ENCODE data around the gene TNNT1. TPM values are rescaled to one million over a fixed set of nuclear protein-coding genes. Genes with fewer than 3 reads are reported as not detected.

Gene TNNT1, protein sequence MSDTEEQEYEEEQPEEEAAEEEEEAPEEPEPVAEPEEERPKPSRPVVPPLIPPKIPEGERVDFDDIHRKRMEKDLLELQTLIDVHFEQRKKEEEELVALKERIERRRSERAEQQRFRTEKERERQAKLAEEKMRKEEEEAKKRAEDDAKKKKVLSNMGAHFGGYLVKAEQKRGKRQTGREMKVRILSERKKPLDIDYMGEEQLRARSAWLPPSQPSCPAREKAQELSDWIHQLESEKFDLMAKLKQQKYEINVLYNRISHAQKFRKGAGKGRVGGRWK
- total RNA-seq (10 to 100 TPM in 3 of 4 donors, 1 to 10 TPM in 1; 8.0 to 25.3 (median 14.7) TPM), polyA plus RNA-seq (34.8 TPM)
- long read RNA-seq, donor 1, partial matches to known transcripts: 6 of 14 reads
- long read RNA-seq, donor 1, other reads (novel, unspliced or antisense): 6 of 14 reads
- long read RNA-seq, donor 2, partial matches to known transcripts: 13 of 19 reads
- long read RNA-seq, donor 2, other reads (novel, unspliced or antisense): 6 of 19 reads
- long read RNA-seq, donor 3, partial matches to known transcripts: 6 of 9 reads
- long read RNA-seq, donor 3, other reads (novel, unspliced or antisense): 3 of 9 reads
- long read RNA-seq, donor 4, partial matches to known transcripts: 3 of 5 reads
- long read RNA-seq, donor 4, other reads (novel, unspliced or antisense): 2 of 5 reads

DNA sequence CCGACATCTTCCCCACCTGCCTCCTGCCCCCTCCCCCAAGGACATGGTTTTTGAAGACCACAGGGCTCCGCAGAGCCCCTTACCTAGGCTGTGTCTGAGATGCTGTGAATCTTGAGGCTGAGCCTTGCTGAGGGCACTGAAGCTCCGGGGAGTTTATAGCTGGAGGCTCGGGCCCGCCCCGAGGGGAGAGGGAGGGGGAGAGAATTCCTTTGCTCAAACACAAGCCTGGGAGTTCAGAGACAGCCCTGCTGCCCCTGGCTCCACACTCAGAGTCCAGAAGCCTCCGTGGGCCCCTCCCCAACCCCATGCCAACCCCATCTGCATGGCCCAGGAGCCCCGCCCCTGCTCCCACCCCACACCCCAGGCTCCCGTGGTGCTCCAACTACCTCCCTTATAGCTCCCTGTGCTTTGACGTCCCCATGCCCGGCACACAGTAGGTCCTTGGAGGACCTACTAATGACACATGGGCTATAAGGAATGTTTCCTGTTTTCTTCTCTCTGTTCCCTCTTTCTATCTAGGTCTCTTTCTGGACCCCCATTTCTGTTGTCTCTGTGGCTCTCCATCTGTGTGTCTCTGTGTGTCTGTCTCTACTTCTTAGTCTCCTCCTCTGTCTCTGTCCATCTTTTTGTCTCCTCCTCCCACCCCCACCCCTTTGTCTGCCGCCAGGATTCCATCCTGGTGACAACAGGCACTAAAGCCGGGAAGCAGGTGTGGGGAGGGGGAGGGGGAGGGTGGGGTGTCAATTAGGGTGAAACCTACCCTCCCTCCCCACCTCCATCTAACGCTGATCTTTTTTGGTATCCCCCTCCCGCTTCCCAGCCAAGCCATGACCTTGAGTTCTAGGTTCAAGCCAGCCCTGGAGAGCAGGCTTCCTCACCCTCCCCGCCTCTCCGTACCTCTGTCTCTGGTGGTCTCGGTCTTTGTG is at the start of gene TNNT1:
Gene TNNT1 (minus strand): TSS at position 129 of the 926 bp plus-strand sequence. CDS start 2,049 bp downstream, outside the sequence.
- intact Hi-C loops (cut with DNase I): loop anchor here in 2 of 4 donors (10.0 kb wide), 2 partner anchors 265 to 355 kb away; no protein-coding TSS in a partner anchor
- 12% methylated on average over 18 of the region's 18 CpGs for WGBS
- DNase-seq (peak in 2 of 3 donors; percentile 56 to 66), ATAC-seq (peak; percentile 31 to 39)
- H3K9me3 ChIP-seq (ENCODE audit: control insufficient read depth, low read length): no peaks in the 10 kb centered on the region
- peak within 1 kb of the TSS; percentile 71 for H3K27ac ChIP-seq (ENCODE audit: low read length)
- H3K27me3 ChIP-seq (ENCODE audit: control insufficient read depth, insufficient read depth): no peaks in the 10 kb centered on the region
- no peaks in the 10 kb centered on the region for H3K4me1 ChIP-seq (ENCODE audit: control insufficient read depth, insufficient read depth, low read length)
- H3K4me3 ChIP-seq (ENCODE audit: low read length): no peak within 1 kb of the TSS

DNA sequence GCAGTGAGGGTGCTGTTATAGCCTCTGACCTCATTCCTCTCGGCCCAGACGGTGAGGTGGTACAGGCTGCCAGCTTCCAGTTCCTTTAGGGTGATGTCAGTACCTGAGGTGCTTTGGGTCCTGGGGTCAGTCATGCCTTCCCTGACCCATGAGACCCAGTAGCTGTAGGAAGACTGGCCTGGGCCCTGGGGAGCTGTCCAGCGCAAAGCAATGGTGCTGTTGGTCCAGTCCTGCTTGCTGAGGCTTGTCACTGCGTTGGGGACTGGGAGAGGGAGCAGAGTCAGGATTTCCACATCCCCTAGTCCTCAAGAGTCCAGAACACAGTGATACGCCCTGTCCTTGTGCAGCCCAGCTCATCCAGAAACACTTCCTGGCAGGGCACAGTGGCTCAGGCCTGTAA is 49.6 kb upstream of the TNNT1 start:
- Histone ChIP-seq H3K4me3 (ENCODE audit: low read length) (no peak overlapping the region), H3K9me3 (ENCODE audit: control insufficient read depth, low read length) (no peaks in the 10 kb centered on the region), H3K27me3 (ENCODE audit: control insufficient read depth, insufficient read depth) (no peaks in the 10 kb centered on the region), H3K27ac (ENCODE audit: low read length) (no peak overlapping the region), H3K4me1 (ENCODE audit: control insufficient read depth, insufficient read depth, low read length) (no peaks in the 10 kb centered on the region)
- intact Hi-C loops (cut with DNase I): no loop called here
- ATAC-seq (no peak), DNase-seq (no peak)
- WGBS: 49% methylated on average over 5 of the region's 5 CpGs

DNA sequence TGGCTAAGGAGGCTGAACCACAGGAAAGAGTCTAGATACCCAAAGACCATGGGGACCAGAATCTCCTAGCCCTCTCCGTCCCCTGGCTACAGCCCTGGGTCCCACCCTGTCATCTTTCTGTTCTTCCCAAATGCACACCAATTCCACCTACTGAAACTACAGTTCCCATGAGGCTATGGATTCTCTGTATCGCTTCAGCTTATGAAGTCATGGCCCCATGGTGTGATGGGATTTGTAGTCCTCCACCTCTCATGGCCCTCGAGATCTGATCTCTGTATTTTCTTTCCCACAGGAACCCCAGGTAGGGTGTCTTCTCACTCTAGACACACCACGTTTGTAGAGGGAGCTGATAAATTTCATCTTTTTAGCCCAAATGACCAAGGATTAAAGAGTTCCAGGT is 48.5 kb upstream of the TNNT1 start:
- no peak overlapping the region for H3K4me3 ChIP-seq (ENCODE audit: low read length)
- H3K27me3 ChIP-seq (ENCODE audit: control insufficient read depth, insufficient read depth): no peaks in the 10 kb centered on the region
- ATAC-seq (no peak), DNase-seq (no peak)
- no peak overlapping the region for H3K27ac ChIP-seq (ENCODE audit: low read length)
- WGBS: 56% methylated on average over 4 of the region's 4 CpGs
- H3K9me3 ChIP-seq (ENCODE audit: control insufficient read depth, low read length): no peaks in the 10 kb centered on the region
- H3K4me1 ChIP-seq (ENCODE audit: control insufficient read depth, insufficient read depth, low read length): no peaks in the 10 kb centered on the region
- intact Hi-C loops (cut with DNase I): no loop called here

DNA sequence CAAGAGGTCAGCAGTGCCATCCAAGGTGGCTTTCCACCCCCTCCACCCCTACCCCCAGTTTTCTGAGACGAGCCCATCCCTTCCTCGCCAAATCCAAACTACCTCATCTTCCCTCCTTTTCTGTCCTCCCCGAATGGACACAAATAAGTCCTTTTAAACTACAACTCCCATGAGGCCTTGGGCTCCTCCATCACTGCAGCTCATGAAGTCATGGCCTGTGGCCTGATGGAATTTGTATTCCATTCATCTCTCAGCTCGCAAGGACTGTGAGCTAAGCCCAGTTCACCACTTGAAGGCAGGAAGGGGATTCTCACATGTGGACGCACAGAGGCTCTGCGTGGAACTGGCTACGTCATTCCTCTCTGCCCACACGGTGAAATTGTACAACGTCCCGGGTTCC is 47.8 kb upstream of the TNNT1 start:
- Histone ChIP-seq H3K4me3 (ENCODE audit: low read length) (no peak overlapping the region), H3K4me1 (ENCODE audit: control insufficient read depth, insufficient read depth, low read length) (no peaks in the 10 kb centered on the region), H3K9me3 (ENCODE audit: control insufficient read depth, low read length) (no peaks in the 10 kb centered on the region), H3K27me3 (ENCODE audit: control insufficient read depth, insufficient read depth) (no peaks in the 10 kb centered on the region), H3K27ac (ENCODE audit: low read length) (no peak overlapping the region)
- WGBS: 86% methylated on average over 10 of the region's 10 CpGs
- intact Hi-C loops (cut with DNase I): no loop called here
- DNase-seq (no peak), ATAC-seq (no peak)

DNA sequence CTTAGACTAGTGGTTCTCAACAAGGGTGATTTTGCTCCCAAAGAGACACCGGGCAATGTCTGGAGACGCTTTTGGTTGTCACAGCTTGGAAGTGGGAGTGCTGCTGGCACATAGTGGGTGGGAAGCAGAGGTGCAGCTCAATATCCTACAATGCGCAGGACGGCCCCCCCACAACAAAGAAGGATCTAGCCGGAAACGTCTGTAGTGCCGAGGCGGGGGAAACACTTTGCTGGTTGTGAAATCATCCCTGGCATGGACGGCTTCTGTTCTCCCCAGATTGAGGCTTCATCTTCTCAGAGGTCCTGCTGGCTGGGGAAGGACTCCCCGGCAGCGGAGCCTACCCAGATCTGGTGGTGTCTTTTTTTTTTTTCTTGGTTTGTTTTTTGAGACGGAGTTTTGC is 44.5 kb upstream of the TNNT1 start:
- no peaks in the 10 kb centered on the region for H3K4me1 ChIP-seq (ENCODE audit: control insufficient read depth, insufficient read depth, low read length)
- DNase-seq (no peak), ATAC-seq (no peak)
- no peak overlapping the region for H3K27ac ChIP-seq (ENCODE audit: low read length)
- intact Hi-C loops (cut with DNase I): no loop called here
- no peaks in the 10 kb centered on the region for H3K9me3 ChIP-seq (ENCODE audit: control insufficient read depth, low read length)
- 77% methylated on average over 12 of the region's 12 CpGs for WGBS
- H3K4me3 ChIP-seq (ENCODE audit: low read length): no peak overlapping the region
- no peaks in the 10 kb centered on the region for H3K27me3 ChIP-seq (ENCODE audit: control insufficient read depth, insufficient read depth)

DNA sequence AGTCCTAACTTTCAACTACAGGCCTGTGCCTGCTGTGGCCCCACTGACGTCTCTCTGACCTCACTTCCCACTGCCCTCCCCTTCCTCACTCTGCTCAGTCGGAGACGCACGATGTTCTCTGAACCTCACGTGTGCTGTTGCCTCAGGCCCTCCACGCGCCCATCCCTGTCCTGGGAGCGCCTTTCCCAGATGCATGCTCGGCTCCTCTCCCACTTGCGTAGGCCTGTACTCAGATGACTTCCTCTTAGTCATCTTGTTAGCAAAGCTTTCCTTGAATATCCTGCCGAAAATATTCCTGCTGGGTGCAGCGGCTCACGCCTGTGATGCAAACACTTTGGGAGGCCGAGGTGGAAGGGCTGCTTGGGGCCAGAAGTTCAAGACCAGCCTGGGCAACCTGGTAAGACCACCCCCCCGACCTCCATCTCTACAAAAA is 40.4 kb upstream of the TNNT1 start:
- 56% methylated on average over 15 of the region's 15 CpGs for WGBS
- ATAC-seq (peak; percentile 73 to 93), DNase-seq (peak in 1 of 3 donors; percentile 51)
- no peak overlapping the region for H3K4me3 ChIP-seq (ENCODE audit: low read length)
- no peak overlapping the region for H3K27ac ChIP-seq (ENCODE audit: low read length)
- no peaks in the 10 kb centered on the region for H3K27me3 ChIP-seq (ENCODE audit: control insufficient read depth, insufficient read depth)
- H3K4me1 ChIP-seq (ENCODE audit: control insufficient read depth, insufficient read depth, low read length): no peaks in the 10 kb centered on the region
- intact Hi-C loops (cut with DNase I): no loop called here
- H3K9me3 ChIP-seq (ENCODE audit: control insufficient read depth, low read length): no peaks in the 10 kb centered on the region

DNA sequence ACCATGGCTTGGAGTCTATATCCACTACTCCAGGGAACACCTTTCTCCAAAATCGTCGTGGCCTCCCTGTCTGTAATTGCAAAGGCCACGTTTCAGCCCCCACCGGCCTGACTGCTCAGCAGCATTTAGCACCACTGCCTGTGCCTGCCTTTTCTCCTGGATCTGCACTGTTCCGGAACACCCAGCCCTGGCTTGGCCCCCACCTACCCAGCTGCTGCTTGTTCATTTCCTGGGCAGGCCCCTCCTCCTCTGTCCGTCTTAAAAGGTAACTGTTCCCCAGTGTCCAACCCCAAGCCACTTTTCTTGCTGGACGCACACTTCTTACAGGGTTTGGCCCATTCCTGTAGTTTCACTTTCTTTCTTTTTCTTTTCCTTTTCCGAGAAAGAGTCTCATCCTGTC is 39.6 kb upstream of the TNNT1 start:
- intact Hi-C loops (cut with DNase I): no loop called here
- no peak overlapping the region for H3K4me3 ChIP-seq (ENCODE audit: low read length)
- H3K27ac ChIP-seq (ENCODE audit: low read length): no peak overlapping the region
- ATAC-seq (peak in 1 of 2 donors; percentile 51), DNase-seq (no peak)
- no peaks in the 10 kb centered on the region for H3K9me3 ChIP-seq (ENCODE audit: control insufficient read depth, low read length)
- no peaks in the 10 kb centered on the region for H3K4me1 ChIP-seq (ENCODE audit: control insufficient read depth, insufficient read depth, low read length)
- no peaks in the 10 kb centered on the region for H3K27me3 ChIP-seq (ENCODE audit: control insufficient read depth, insufficient read depth)
- WGBS: 64% methylated on average over 8 of the region's 8 CpGs

DNA sequence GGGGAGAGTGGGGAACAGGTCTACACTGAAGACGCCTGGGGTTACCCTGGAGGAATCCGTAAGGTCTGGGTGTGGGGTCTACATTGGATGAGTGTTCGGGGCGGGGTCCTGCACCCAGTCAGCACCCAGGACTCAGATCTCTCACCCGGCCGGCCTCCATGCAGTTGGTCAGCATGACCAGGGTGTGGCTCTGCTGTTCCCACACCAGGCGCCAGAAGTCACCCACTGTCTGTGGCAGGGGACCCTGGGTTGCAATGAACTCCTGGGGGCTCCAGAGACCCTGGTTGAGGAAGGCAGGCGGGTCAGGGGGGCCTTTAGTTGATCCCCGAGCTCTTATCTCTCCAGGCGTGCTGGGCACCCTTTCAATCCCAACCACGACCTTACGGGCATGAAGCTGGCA is 37.1 kb upstream of the TNNT1 start:
- no peaks in the 10 kb centered on the region for H3K27me3 ChIP-seq (ENCODE audit: control insufficient read depth, insufficient read depth)
- no peak for ATAC-seq
- no peaks in the 10 kb centered on the region for H3K4me1 ChIP-seq (ENCODE audit: control insufficient read depth, insufficient read depth, low read length)
- intact Hi-C loops (cut with DNase I): no loop called here
- DNase-seq: no peak
- H3K4me3 ChIP-seq (ENCODE audit: low read length): no peak overlapping the region
- no peaks in the 10 kb centered on the region for H3K9me3 ChIP-seq (ENCODE audit: control insufficient read depth, low read length)
- WGBS: 76% methylated on average over 12 of the region's 12 CpGs
- H3K27ac ChIP-seq (ENCODE audit: low read length): no peak overlapping the region

DNA sequence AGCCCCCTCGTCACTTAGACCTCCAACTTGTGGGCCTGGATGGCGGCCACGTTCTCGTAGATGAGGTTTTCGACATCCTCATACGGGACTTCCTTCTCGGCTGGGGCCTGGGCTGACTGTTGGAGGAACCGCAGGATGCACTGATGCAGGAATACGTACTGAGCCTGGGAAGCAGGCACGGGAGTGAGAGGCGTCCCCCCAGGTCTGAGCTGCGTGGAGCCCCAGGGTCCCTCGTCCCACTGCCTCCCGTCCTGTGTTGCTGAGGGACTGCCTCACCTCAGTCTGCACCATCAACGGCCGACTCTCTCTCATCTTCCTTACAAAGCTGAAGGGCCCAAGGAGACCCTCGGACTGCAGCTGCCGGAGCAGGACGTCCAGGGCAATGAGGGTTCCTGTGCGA is 32.7 kb upstream of the TNNT1 start:
- WGBS: 71% methylated on average over 20 of the region's 20 CpGs
- no peak overlapping the region for H3K27ac ChIP-seq (ENCODE audit: low read length)
- intact Hi-C loops (cut with DNase I): no loop called here
- no peaks in the 10 kb centered on the region for H3K27me3 ChIP-seq (ENCODE audit: control insufficient read depth, insufficient read depth)
- no peak overlapping the region for H3K4me3 ChIP-seq (ENCODE audit: low read length)
- no peaks in the 10 kb centered on the region for H3K4me1 ChIP-seq (ENCODE audit: control insufficient read depth, insufficient read depth, low read length)
- no peaks in the 10 kb centered on the region for H3K9me3 ChIP-seq (ENCODE audit: control insufficient read depth, low read length)
- DNase-seq (no peak), ATAC-seq (no peak)

DNA sequence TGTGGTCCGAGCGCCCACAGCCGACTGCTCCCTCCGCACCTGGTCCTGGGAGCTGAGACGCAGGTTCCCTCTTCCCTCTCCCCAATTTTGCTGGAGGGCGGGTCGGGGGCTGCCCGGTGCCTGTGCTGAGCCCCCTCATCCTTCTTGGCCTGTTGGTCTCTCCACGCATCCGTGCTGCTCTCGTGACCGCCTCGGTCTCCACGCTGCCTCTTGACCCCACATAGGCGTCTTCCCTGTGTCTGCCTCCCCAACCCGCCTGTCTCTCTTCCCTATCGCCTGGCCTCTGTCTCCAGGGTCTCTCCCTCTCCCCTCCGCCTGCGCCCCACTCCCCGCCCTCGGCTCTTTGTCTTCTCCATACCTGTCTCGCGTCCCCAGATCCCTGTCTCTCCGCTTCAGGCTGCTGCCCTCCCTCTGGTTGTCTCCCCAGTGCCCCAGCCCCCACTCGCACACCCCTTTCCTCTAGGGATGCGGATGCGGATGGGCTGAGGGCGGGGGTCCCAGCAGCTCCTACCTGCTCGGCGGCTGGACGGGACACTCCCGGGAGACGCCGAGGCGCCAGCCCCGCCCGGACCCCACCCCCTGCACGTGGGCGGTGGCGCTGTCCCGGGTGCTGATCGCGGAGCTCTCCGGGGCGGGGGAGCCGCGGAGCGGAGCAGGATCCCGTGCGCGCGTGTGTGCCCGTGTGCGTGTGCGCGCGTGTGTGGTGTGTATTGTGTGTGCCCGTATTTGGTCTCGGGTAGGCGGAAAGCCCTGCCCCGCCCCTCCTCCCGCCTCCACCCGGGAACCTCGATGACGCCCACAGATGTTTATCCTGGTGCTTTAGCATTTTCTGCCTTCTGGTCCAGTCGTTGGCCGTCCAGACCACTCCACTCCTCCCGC is 30.8 kb upstream of the TNNT1 start, which contains the start of gene SYT5:
Gene SYT5 (minus strand): TSS at position 684 of the 879 bp plus-strand sequence. CDS start 1,248 bp downstream, outside the sequence.
- no peak within 1 kb of the TSS for H3K27ac ChIP-seq (ENCODE audit: low read length)
- peak within 1 kb of the TSS; percentile 16 for H3K4me3 ChIP-seq (ENCODE audit: low read length)
- intact Hi-C loops (cut with DNase I): no loop called here
- H3K27me3 ChIP-seq (ENCODE audit: control insufficient read depth, insufficient read depth): no peaks in the 10 kb centered on the region
- DNase-seq: peak; percentile 42 to 77 (median 67)
- H3K9me3 ChIP-seq (ENCODE audit: control insufficient read depth, low read length): no peaks in the 10 kb centered on the region
- ATAC-seq: peak; percentile 79 to 83
- H3K4me1 ChIP-seq (ENCODE audit: control insufficient read depth, insufficient read depth, low read length): no peaks in the 10 kb centered on the region
- WGBS: 2% methylated on average over 68 of the region's 68 CpGs
